IMR-90 (cell line): ENCODE results near the gene PDK1. TPM values are rescaled to one million over a fixed set of nuclear protein-coding genes. Genes with fewer than 3 reads are reported as not detected.

Source experiments
- ATAC-seq: fragments of 200-7000 bp; cut with Tn5 transposase; 2 replicates; pipeline ENCODE4 v1.9.1; 2020; ENCODE audit warnings: low read depth, mild to moderate bottlenecking, moderate library complexity
- BruUV-seq: library from RNA; stranded (reverse); fragments of 400-500 nt; replicated peaks from 2 replicates; lab custom pipeline; 2021; lab: Mats Ljungman, UMichigan
- CTCF ChIA-PET: fragments of 300-600 bp; formaldehyde crosslinking; extraction: SDS; loops from one replicate; lab custom pipeline; 2021; ENCODE audit warnings: antibody characterized with exemption; lab: Yijun Ruan, JAX
- POLR2A ChIA-PET: fragments of 300-600 bp; sonication (Branson Sonifier 250); formaldehyde crosslinking; loops from one replicate; lab custom pipeline; 2022; ENCODE audit warnings: antibody characterized with exemption; ENCODE audit not compliant: unreplicated experiment; lab: Charles Lee
- DNase-seq: peaks from one replicate; pipeline ENCODE4 v3.0.0; 2013
- H2AFZ ChIP-seq: replicated peaks from 2 replicates; pipeline ENCODE3; 2013; ENCODE audit warnings: low read length, mild to moderate bottlenecking; ENCODE audit not compliant: poor library complexity
- H2AK5ac ChIP-seq: 2 replicates; pipeline ENCODE4 v1.6.1; 2013; ENCODE audit warnings: low read depth, low read length, inconsistent platforms
- H2AK9ac ChIP-seq: replicated peaks from 2 replicates; pipeline ENCODE3; 2013; ENCODE audit warnings: mild to moderate bottlenecking, low read depth, low read length, moderate library complexity; ENCODE audit not compliant: poor library complexity
- H2BK120ac ChIP-seq: 2 replicates; pipeline ENCODE4 v1.6.1; 2013; ENCODE audit warnings: low read depth, low read length, inconsistent platforms
- H2BK15ac ChIP-seq: 3 replicates; pipeline ENCODE4 v1.6.1; 2013; ENCODE audit warnings: low read depth, low read length, inconsistent platforms
- H2BK20ac ChIP-seq: 2 replicates; pipeline ENCODE4 v1.6.1; 2013; ENCODE audit warnings: low read depth, mild to moderate bottlenecking, inconsistent platforms, low read length, moderate library complexity
- H2BK5ac ChIP-seq: 2 replicates; pipeline ENCODE4 v1.6.1; 2013; ENCODE audit warnings: mild to moderate bottlenecking, low read depth, low read length, inconsistent platforms; ENCODE audit not compliant: poor library complexity, severe bottlenecking
- H3K14ac ChIP-seq: replicated peaks from 2 replicates; pipeline ENCODE4 v1.6.1; 2013; ENCODE audit warnings: low read depth, low read length, inconsistent platforms
- H3K18ac ChIP-seq: 2 replicates; pipeline ENCODE4 v1.6.1; 2013; ENCODE audit warnings: low read depth, low read length, control low read depth
- H3K23ac ChIP-seq: 2 replicates; pipeline ENCODE4 v1.6.1; 2013; ENCODE audit warnings: low read depth, low read length, inconsistent platforms
- H3K27ac ChIP-seq: 2 replicates; pipeline ENCODE4 v1.5.1; 2013; ENCODE audit warnings: mild to moderate bottlenecking, control low read depth, low read length; ENCODE audit not compliant: insufficient read depth
- H3K27me3 ChIP-seq: 2 replicates; pipeline ENCODE4 v1.6.1; 2013; ENCODE audit warnings: low read length; ENCODE audit not compliant: control insufficient read depth, insufficient read depth
- H3K36me3 ChIP-seq: 2 replicates; pipeline ENCODE4 v1.6.1; 2013; ENCODE audit warnings: low read length, mixed read lengths; ENCODE audit not compliant: control insufficient read depth, insufficient read depth
- H3K4ac ChIP-seq: 2 replicates; pipeline ENCODE4 v1.6.1; 2013; ENCODE audit warnings: low read depth, low read length, inconsistent platforms
- H3K4me1 ChIP-seq: 2 replicates; pipeline ENCODE4 v1.6.1; 2013; ENCODE audit warnings: low read length, mixed read lengths; ENCODE audit not compliant: control insufficient read depth, insufficient read depth
- H3K4me2 ChIP-seq: 2 replicates; pipeline ENCODE4 v1.6.1; 2013; ENCODE audit warnings: low read depth, mild to moderate bottlenecking, control low read depth, low read length, moderate library complexity
- H3K4me3 ChIP-seq: 2 replicates; pipeline ENCODE4 v1.5.1; 2013; ENCODE audit warnings: low read depth, mild to moderate bottlenecking, control low read depth, low read length, moderate library complexity; ENCODE audit not compliant: insufficient read depth
- H3K56ac ChIP-seq: 2 replicates; pipeline ENCODE4 v1.6.1; 2013; ENCODE audit warnings: low read length, inconsistent platforms; ENCODE audit not compliant: insufficient read depth; ENCODE audit errors: extremely low read depth
- H3K79me1 ChIP-seq, 2 experiments: 2 replicates each; pipeline ENCODE4 v1.6.1; 2013; ENCODE audit warnings: low read length in 2 of 2, inconsistent platforms in 1 of 2, low read depth in 1 of 2
- H3K9ac ChIP-seq: 2 replicates; pipeline ENCODE4 v1.6.1; 2013; ENCODE audit warnings: low read depth, low read length, control low read depth
- H3K9me1 ChIP-seq: 2 replicates; pipeline ENCODE4 v1.6.1; 2013; ENCODE audit warnings: low read length, inconsistent platforms; ENCODE audit not compliant: insufficient read depth
- H3K9me3 ChIP-seq: 2 replicates; pipeline ENCODE4 v1.6.1; 2013; ENCODE audit warnings: low read length; ENCODE audit not compliant: control insufficient read depth, insufficient read depth
- H4K20me1 ChIP-seq: 2 replicates; pipeline ENCODE4 v1.6.1; 2013; ENCODE audit warnings: low read length, inconsistent platforms; ENCODE audit not compliant: insufficient read depth
- H4K5ac ChIP-seq: 2 replicates; pipeline ENCODE4 v1.6.1; 2013; ENCODE audit warnings: mild to moderate bottlenecking, low read depth, low read length, control low read depth
- H4K8ac ChIP-seq, 2 experiments: 2 replicates each; pipeline ENCODE4 v1.6.1; 2013; ENCODE audit warnings: low read depth in 2 of 2, low read length in 2 of 2, control low read depth in 1 of 2, inconsistent platforms in 1 of 2
- H4K91ac ChIP-seq: 2 replicates; pipeline ENCODE4 v1.6.1; 2013; ENCODE audit warnings: low read depth, low read length, inconsistent platforms; ENCODE audit not compliant: insufficient read depth
- BHLHE40 ChIP-seq: fragments of 150-350 bp; IDR thresholded peaks from 2 replicates; pipeline ENCODE4 v1.6.1; 2016; ENCODE audit warnings: mild to moderate bottlenecking, low read depth, low read length
- CEBPB ChIP-seq: IDR thresholded peaks from 2 replicates; pipeline ENCODE4 v1.6.1; 2012; ENCODE audit warnings: low read depth, low read length, improper control_type of control experiment
- CHD1 ChIP-seq: IDR thresholded peaks from 2 replicates; pipeline ENCODE4 v1.6.1; 2012; ENCODE audit warnings: low read depth, low read length, improper control_type of control experiment
- FOS ChIP-seq: fragments of 150-350 bp; IDR thresholded peaks from 2 replicates; pipeline ENCODE4 v1.6.1; 2016; ENCODE audit warnings: low read depth, low read length
- MAFK ChIP-seq: IDR thresholded peaks from 2 replicates; pipeline ENCODE4 v1.6.1; 2012; ENCODE audit warnings: low read depth, low read length, improper control_type of control experiment
- MAZ ChIP-seq: IDR thresholded peaks from 2 replicates; pipeline ENCODE4 v1.6.1; 2012; ENCODE audit warnings: low read depth, mild to moderate bottlenecking, low read length, improper control_type of control experiment, moderate library complexity, borderline replicate concordance
- MXI1 ChIP-seq: IDR thresholded peaks from 2 replicates; pipeline ENCODE4 v1.6.1; 2012; ENCODE audit warnings: low read depth, mild to moderate bottlenecking, low read length, moderate library complexity, borderline replicate concordance
- NFE2L2 ChIP-seq: fragments of 150-350 bp; IDR thresholded peaks from 2 replicates; pipeline ENCODE4 v1.6.1; 2016; ENCODE audit warnings: low read depth, mild to moderate bottlenecking, low read length
- POLR2A ChIP-seq: IDR thresholded peaks from 2 replicates; pipeline ENCODE4 v1.6.1; 2012; ENCODE audit warnings: mild to moderate bottlenecking, low read depth, low read length
- RAD21 ChIP-seq: IDR thresholded peaks from 2 replicates; pipeline ENCODE4 v1.6.1; 2012; ENCODE audit warnings: low read length, improper control_type of control experiment
- RCOR1 ChIP-seq: IDR thresholded peaks from 2 replicates; pipeline ENCODE4 v1.6.1; 2012; ENCODE audit warnings: mild to moderate bottlenecking, low read length, improper control_type of control experiment; ENCODE audit not compliant: insufficient replicate concordance
- RFX5 ChIP-seq: IDR thresholded peaks from 2 replicates; pipeline ENCODE4 v1.8.0; 2012; ENCODE audit warnings: low read depth, mild to moderate bottlenecking, low read length, moderate library complexity
- SMC3 ChIP-seq: fragments of 150-350 bp; IDR thresholded peaks from 2 replicates; pipeline ENCODE4 v1.6.1; 2016; ENCODE audit warnings: low read depth, mild to moderate bottlenecking, antibody characterized with exemption, low read length, moderate library complexity
- WGBS, 2 experiments: methylation state at CpG; one replicate each; pipeline versions ENCODE4 v1.1.5 to v1.1.7; 2013; ENCODE audit warnings: missing lambda C conversion rate in 2 of 2; ENCODE audit not compliant: insufficient read length in 1 of 2; ENCODE audit errors: extremely low coverage in 2 of 2; 5-methylcytosine and 5-hydroxymethylcytosine counted together
- dilution Hi-C: fragments of 300-500 bp; cut with HindIII; formaldehyde crosslinking; loops from one replicate; pipeline ENCODE4 v1.14.3; 2018; ENCODE audit warnings: low sequenced_read_pairs; ENCODE audit not compliant: unreplicated experiment
- in situ Hi-C: fragments of 300-500 bp; cut with MboI; formaldehyde crosslinking; loops from 3 replicates; pipeline ENCODE4 v1.14.3; 2019; ENCODE audit warnings: low sequenced_read_pairs, inconsistent platforms, mixed read lengths
- intact Hi-C: fragments of 100-400 bp; cut with micrococcal nuclease; formaldehyde crosslinking; loops from 2 replicates; pipeline ENCODE4 v1.10.0; 2022
- polyA plus RNA-seq, 3 experiments: library from polyadenylated mRNA; depleted of rRNA; stranded (reverse); fragments of >200 nt; gene quantifications; 2 replicates each; pipeline ENCODE4 v1.2.3, GENCODE V29; 2012; ENCODE audit warnings: low replicate concordance in 1 of 3
- total RNA-seq: library from RNA; depleted of rRNA; stranded (reverse); fragments of >200 nt; gene quantifications from 2 replicates; pipeline ENCODE4 v1.2.3, GENCODE V29; 2012
- TF ChIP-seq, protein P1 (sequence below): conservative IDR thresholded peaks from 2 replicates; pipeline ENCODE4 v1.5.1; 2012; ENCODE audit warnings: mild to moderate bottlenecking, low read depth, low read length, improper control_type of control experiment
- TF ChIP-seq, protein P2 (sequence below): fragments of 150-350 bp; IDR thresholded peaks from 2 replicates; pipeline ENCODE4 v1.6.1; 2016; ENCODE audit warnings: low read depth, mild to moderate bottlenecking, low read length, moderate library complexity, borderline replicate concordance
- TF ChIP-seq, protein P3 (sequence below): fragments of 150-350 bp; IDR thresholded peaks from 2 replicates; pipeline ENCODE4 v1.6.1; 2017; ENCODE audit warnings: mild to moderate bottlenecking, antibody characterized with exemption, low read length, low read depth

The PDK1 gene
- total and polyA plus RNA-seq, 2 of the 4 experiments (the other 2 are of a cell fraction) = 38.1 to 85.9 TPM

DNA sequence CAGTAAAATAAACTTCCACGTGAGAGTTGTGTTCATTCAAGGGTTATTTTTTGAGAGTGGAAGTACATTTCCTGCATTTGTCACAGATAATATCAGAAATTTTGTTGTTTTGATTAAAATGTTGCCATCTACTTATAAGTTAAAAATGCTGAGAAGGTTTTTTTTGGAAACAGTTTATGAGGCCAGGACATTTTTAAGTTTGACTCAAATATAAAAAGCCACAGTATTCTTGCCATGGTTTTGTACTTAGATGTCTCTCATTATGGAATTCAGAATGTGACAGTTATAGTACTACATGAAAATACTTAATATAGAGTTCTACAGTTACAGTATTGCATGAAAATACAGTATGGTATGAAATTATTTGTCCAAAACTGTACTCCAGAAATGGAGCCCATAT is 44.1 kb downstream of the PDK1 start:
- in situ Hi-C loops (loop anchor here (5.0 kb wide), 1 partner anchor 107 kb away; no protein-coding TSS in a partner anchor), dilution Hi-C loops (no loop called here), intact Hi-C loops (loop anchor here (10.0 kb wide), 1 partner anchor 335 kb away; no protein-coding TSS in a partner anchor)
- H3K56ac ChIP-seq = no peak overlapping the region
- ChIA-PET CTCF (no interaction called here), POLR2A (no interaction called here)
- peaks cover 31% of the 10 kb centered on the region for H3K36me3 ChIP-seq
- H3K27ac ChIP-seq = no peak overlapping the region
- ATAC-seq = no peak
- H2AK5ac ChIP-seq = no peak overlapping the region
- no peak overlapping the region for H2AFZ ChIP-seq
- H3K18ac ChIP-seq = no peak overlapping the region
- no TSS peak for BruUV-seq
- no peak overlapping the region for H3K14ac ChIP-seq
- H2BK120ac ChIP-seq = no peak overlapping the region
- H2AK9ac ChIP-seq = no peak overlapping the region
- no peak overlapping the region for H2BK20ac ChIP-seq
- WGBS, 2 experiments = no CpG with 5 or more reads among the region's 1 CpG
- H2BK15ac ChIP-seq = no peak overlapping the region
- no peak overlapping the region for H3K4ac ChIP-seq
- peaks cover 30 to 31% of the 10 kb centered on the region in 2 experiments for H3K79me1 ChIP-seq
- H3K4me3 ChIP-seq = no peak overlapping the region
- H4K8ac ChIP-seq = no peak overlapping the region
- H3K9me3 ChIP-seq = no peaks in the 10 kb centered on the region
- no peaks in the 10 kb centered on the region for H3K27me3 ChIP-seq
- H3K4me2 ChIP-seq = no peak overlapping the region
- no peaks in the 10 kb centered on the region for H4K20me1 ChIP-seq
- H3K9ac ChIP-seq = no peak overlapping the region
- no peak overlapping the region for H3K23ac ChIP-seq
- DNase-seq = no peak
- no peak overlapping the region for H4K5ac ChIP-seq
- H2BK5ac ChIP-seq = no peak overlapping the region
- no peak overlapping the region for H4K91ac ChIP-seq
- no peaks in the 10 kb centered on the region for H3K9me1 ChIP-seq
- peaks cover 2% of the 10 kb centered on the region; the same call in 1 of the 2 replicates for H3K4me1 ChIP-seq
- TF ChIP-seq POLR2A = no peak
- TF ChIP-seq RCOR1 = no peak
- TF ChIP-seq CEBPB = no peak
- TF ChIP-seq SMC3 = no peak
- TF ChIP-seq RFX5 = no peak
- TF ChIP-seq NFE2L2 = no peak
- no peak for TF ChIP-seq CHD1
- no peak for TF ChIP-seq MAZ
- TF ChIP-seq, protein P1, sequence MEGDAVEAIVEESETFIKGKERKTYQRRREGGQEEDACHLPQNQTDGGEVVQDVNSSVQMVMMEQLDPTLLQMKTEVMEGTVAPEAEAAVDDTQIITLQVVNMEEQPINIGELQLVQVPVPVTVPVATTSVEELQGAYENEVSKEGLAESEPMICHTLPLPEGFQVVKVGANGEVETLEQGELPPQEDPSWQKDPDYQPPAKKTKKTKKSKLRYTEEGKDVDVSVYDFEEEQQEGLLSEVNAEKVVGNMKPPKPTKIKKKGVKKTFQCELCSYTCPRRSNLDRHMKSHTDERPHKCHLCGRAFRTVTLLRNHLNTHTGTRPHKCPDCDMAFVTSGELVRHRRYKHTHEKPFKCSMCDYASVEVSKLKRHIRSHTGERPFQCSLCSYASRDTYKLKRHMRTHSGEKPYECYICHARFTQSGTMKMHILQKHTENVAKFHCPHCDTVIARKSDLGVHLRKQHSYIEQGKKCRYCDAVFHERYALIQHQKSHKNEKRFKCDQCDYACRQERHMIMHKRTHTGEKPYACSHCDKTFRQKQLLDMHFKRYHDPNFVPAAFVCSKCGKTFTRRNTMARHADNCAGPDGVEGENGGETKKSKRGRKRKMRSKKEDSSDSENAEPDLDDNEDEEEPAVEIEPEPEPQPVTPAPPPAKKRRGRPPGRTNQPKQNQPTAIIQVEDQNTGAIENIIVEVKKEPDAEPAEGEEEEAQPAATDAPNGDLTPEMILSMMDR = no peak
- TF ChIP-seq, protein P2, sequence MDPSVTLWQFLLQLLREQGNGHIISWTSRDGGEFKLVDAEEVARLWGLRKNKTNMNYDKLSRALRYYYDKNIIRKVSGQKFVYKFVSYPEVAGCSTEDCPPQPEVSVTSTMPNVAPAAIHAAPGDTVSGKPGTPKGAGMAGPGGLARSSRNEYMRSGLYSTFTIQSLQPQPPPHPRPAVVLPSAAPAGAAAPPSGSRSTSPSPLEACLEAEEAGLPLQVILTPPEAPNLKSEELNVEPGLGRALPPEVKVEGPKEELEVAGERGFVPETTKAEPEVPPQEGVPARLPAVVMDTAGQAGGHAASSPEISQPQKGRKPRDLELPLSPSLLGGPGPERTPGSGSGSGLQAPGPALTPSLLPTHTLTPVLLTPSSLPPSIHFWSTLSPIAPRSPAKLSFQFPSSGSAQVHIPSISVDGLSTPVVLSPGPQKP = no peak
- TF ChIP-seq MXI1 = no peak
- TF ChIP-seq, protein P3, sequence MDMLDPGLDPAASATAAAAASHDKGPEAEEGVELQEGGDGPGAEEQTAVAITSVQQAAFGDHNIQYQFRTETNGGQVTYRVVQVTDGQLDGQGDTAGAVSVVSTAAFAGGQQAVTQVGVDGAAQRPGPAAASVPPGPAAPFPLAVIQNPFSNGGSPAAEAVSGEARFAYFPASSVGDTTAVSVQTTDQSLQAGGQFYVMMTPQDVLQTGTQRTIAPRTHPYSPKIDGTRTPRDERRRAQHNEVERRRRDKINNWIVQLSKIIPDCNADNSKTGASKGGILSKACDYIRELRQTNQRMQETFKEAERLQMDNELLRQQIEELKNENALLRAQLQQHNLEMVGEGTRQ = no peak
- no peak for TF ChIP-seq FOS
- TF ChIP-seq MAFK = no peak
- TF ChIP-seq RAD21 = no peak
- TF ChIP-seq BHLHE40 = no peak
